Measurements from ENCODE around the gene MYO1B.

Gene MYO1B

GRCh38 chr2:191230174-191230573, 15.0 kb upstream of the MYO1B start:
- in situ Hi-C loops (cut with MboI; ENCODE audit: low pct_unique_long_range_greater_than_20kb, low sequenced_read_pairs, unreplicated experiment) = no loop called here
- no peak for TF ChIP-seq CTCF (IDR thresholded peaks at IDR 0.05; ENCODE audit: extremely low read depth, insufficient read depth, missing control alignments)
- no peak for DNase-seq (ENCODE audit: low spot score)

- TF ChIP-seq CTCF (IDR thresholded peaks at IDR 0.05; ENCODE audit: extremely low read depth, insufficient read depth, missing control alignments) = no peak
Measured at GRCh38 chr2:191231995-191232394, 13.2 kb upstream of the MYO1B start.

DNA sequence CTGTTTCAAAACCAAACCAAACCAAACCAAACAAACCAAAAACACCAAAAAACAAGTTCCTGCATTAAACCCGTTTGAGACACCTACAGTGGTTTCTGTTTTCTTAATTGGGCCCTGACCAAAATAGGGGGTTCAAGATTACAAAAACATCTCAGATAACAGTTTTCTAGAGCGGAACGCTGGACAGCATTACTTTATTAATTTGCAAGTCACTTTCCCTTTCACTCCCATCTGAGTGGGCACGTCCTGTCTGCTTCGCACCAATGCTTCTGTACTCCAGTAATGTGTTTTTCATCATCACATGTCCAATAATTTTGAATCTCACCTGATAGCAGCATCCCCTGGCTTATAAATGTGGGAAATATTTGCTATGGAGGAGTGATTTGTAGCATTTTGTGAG, 11.7 kb upstream of the MYO1B start:
- TF ChIP-seq CTCF (IDR thresholded peaks at IDR 0.05; ENCODE audit: extremely low read depth, insufficient read depth, missing control alignments) = no peak
- in situ Hi-C loops (cut with MboI; ENCODE audit: low pct_unique_long_range_greater_than_20kb, low sequenced_read_pairs, unreplicated experiment) = no loop called here
- DNase-seq (ENCODE audit: low spot score) = no peak

More at GRCh38 chr2:191231995-191232394, 13.2 kb upstream of the MYO1B start:
- no peak for DNase-seq (ENCODE audit: low spot score)
- in situ Hi-C loops (cut with MboI; ENCODE audit: low pct_unique_long_range_greater_than_20kb, low sequenced_read_pairs, unreplicated experiment) = no loop called here

GRCh38 chr2:191234376-191234775, 10.8 kb upstream of the MYO1B start:
- no peak for TF ChIP-seq CTCF (IDR thresholded peaks at IDR 0.05; ENCODE audit: extremely low read depth, insufficient read depth, missing control alignments)
- in situ Hi-C loops (cut with MboI; ENCODE audit: low pct_unique_long_range_greater_than_20kb, low sequenced_read_pairs, unreplicated experiment) = no loop called here
- no peak for DNase-seq (ENCODE audit: low spot score)

GRCh38 chr2:191240871-191241270, 4.3 kb upstream of the MYO1B start:
- TF ChIP-seq CTCF (IDR thresholded peaks at IDR 0.05; ENCODE audit: extremely low read depth, insufficient read depth, missing control alignments) = no peak
- DNase-seq (ENCODE audit: low spot score) = no peak
- in situ Hi-C loops (cut with MboI; ENCODE audit: low pct_unique_long_range_greater_than_20kb, low sequenced_read_pairs, unreplicated experiment) = no loop called here

DNA sequence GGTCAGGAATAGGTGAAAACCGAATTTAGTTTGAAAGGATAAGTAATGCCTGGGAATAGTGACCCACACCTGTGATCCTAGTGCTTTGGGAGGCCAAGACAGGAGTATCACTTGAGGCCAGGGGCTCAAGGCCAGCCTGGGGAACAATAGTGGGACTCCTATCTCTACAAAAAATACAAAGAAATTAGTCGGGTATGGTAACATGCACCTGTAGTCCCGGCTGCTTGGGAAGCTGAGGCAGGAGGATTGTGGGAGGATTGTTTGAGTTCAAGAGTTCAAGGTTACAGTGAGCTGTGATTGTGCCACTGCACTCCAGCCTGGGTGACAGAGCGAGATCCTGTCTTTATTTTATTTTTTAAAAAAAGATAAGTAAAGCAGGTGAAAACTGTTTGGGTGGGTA, 3.8 kb upstream of the MYO1B start:
- TF ChIP-seq CTCF (IDR thresholded peaks at IDR 0.05; ENCODE audit: extremely low read depth, insufficient read depth, missing control alignments) = no peak
- DNase-seq (ENCODE audit: low spot score) = no peak
- in situ Hi-C loops (cut with MboI; ENCODE audit: low pct_unique_long_range_greater_than_20kb, low sequenced_read_pairs, unreplicated experiment) = no loop called here

DNA sequence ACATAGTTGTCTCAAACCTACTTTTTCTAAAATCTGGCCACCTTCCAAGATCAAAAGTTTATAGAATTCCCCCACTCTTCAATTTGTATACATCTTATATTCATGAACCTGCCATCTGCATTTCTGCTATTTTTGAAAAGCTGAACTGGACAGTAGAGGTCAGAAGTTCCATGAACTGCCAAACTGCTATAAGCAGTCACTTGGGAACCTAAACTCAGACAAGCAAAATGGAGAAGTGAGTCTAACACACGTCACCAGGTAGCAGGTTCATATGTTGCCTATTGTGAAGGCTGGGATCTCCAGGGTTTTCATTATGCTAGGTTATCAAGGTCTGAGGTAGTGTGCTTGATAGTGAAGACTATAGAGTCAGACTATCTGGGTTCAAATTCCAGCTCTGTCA, 2.0 kb upstream of the MYO1B start:
- no peak for DNase-seq (ENCODE audit: low spot score)
- TF ChIP-seq CTCF (IDR thresholded peaks at IDR 0.05; ENCODE audit: extremely low read depth, insufficient read depth, missing control alignments) = no peak
- in situ Hi-C loops (cut with MboI; ENCODE audit: low pct_unique_long_range_greater_than_20kb, low sequenced_read_pairs, unreplicated experiment) = no loop called here
